H1 (cell line): ENCODE data around the gene CPT2. TPM values are rescaled to one million over a fixed set of nuclear protein-coding genes. Genes with fewer than 3 reads are reported as not detected.

ENCODE experiments used
- CTCF ChIA-PET: fragments of 300-600 bp; sonication (Branson Sonifier 250); formaldehyde crosslinking; loops from one replicate; lab custom pipeline; 2021; ENCODE audit not compliant: partially characterized antibody; lab: Charles Lee
- POLR2A ChIA-PET: fragments of 300-600 bp; sonication (Branson Sonifier 250); formaldehyde crosslinking; loops from one replicate; lab custom pipeline; 2021; ENCODE audit warnings: inconsistent platforms; ENCODE audit not compliant: partially characterized antibody; lab: Charles Lee
- DNase-seq, 2 experiments: peaks; one replicate each; pipeline versions ENCODE4 v3.0.0 to v3.0.0-alpha.2; 2010 to 2022; ENCODE audit warnings: low spot score in 2 of 2, low read depth in 1 of 2, mixed read lengths in 1 of 2
- FAIRE-seq: peaks from 2 replicates; lab custom pipeline; 2011; peaks lifted over from hg19 to GRCh38; lab: Jason Lieb, UNC
- H2AFZ ChIP-seq: 2 replicates; pipeline ENCODE4 v1.8.1; 2012; ENCODE audit warnings: low read length, inconsistent platforms
- H2AK5ac ChIP-seq: 2 replicates; pipeline ENCODE4 v1.6.1; 2013; ENCODE audit warnings: low read depth, low read length
- H2BK120ac ChIP-seq: replicated peaks from 2 replicates; pipeline ENCODE3; 2013; ENCODE audit warnings: low read depth, low read length, inconsistent platforms
- H2BK12ac ChIP-seq: 2 replicates; pipeline ENCODE4 v1.6.1; 2013; ENCODE audit warnings: low read depth, low read length
- H2BK15ac ChIP-seq: 2 replicates; pipeline ENCODE4 v1.6.1; 2013; ENCODE audit warnings: low read length
- H2BK20ac ChIP-seq: 2 replicates; pipeline ENCODE4 v1.6.1; 2013; ENCODE audit warnings: low read length
- H2BK5ac ChIP-seq: 2 replicates; pipeline ENCODE4 v1.6.1; 2013; ENCODE audit warnings: low read depth, low read length
- H3K14ac ChIP-seq: 2 replicates; pipeline ENCODE4 v1.6.1; 2013; ENCODE audit warnings: inconsistent platforms; ENCODE audit not compliant: insufficient read length
- H3K18ac ChIP-seq: 2 replicates; pipeline ENCODE4 v1.6.1; 2013; ENCODE audit warnings: low read length; ENCODE audit errors: extremely low read depth
- H3K23ac ChIP-seq: 2 replicates; pipeline ENCODE4 v1.6.1; 2013; ENCODE audit warnings: inconsistent platforms; ENCODE audit not compliant: insufficient read length
- H3K23me2 ChIP-seq: 2 replicates; pipeline ENCODE4 v1.6.1; 2013; ENCODE audit warnings: low read depth, low read length
- H3K27ac ChIP-seq: 2 replicates; pipeline ENCODE4 v1.6.1; 2011; ENCODE audit warnings: low read depth, low read length, inconsistent platforms
- H3K27me3 ChIP-seq, 4 experiments: replicated peaks in 1 of 4; 1 replicate in 1 of 4; 2 replicates in 3 of 4; pipeline versions ENCODE4 v1.6.1 to v1.8.1; 2011 to 2013; ENCODE audit warnings: low read length in 3 of 4, mild to moderate bottlenecking in 3 of 4, inconsistent platforms in 2 of 4, mixed read lengths in 2 of 4, moderate library complexity in 1 of 4; ENCODE audit not compliant: control insufficient read depth in 3 of 4, insufficient read depth in 3 of 4; ENCODE audit errors: extremely low read depth in 1 of 4
- H3K36me3 ChIP-seq, 4 experiments: 2 replicates each; pipeline versions ENCODE4 v1.6.1 to v1.8.1; 2011 to 2013; ENCODE audit warnings: mild to moderate bottlenecking in 4 of 4, low read length in 3 of 4, moderate library complexity in 2 of 4, control low read depth in 1 of 4, inconsistent platforms in 1 of 4; ENCODE audit not compliant: insufficient read depth in 4 of 4, control insufficient read depth in 2 of 4
- H3K4ac ChIP-seq: replicated peaks from 2 replicates; pipeline ENCODE3; 2013; ENCODE audit warnings: low read length, low read depth, mixed read lengths, inconsistent platforms; ENCODE audit not compliant: insufficient read length
- H3K4me1 ChIP-seq, 4 experiments: replicated peaks in 1 of 4; 1 replicate in 1 of 4; 2 replicates in 3 of 4; pipeline versions ENCODE4 v1.6.1 to v1.8.1; 2011 to 2013; ENCODE audit warnings: low read length in 3 of 4, inconsistent platforms in 2 of 4, mixed read lengths in 1 of 4; ENCODE audit not compliant: insufficient read depth in 4 of 4, control insufficient read depth in 3 of 4
- H3K4me2 ChIP-seq, 2 experiments: 2 replicates each; pipeline versions ENCODE4 v1.6.1 to v1.8.1; 2011 to 2013; ENCODE audit warnings: low read depth in 2 of 2, low read length in 2 of 2, control low read depth in 1 of 2, inconsistent platforms in 1 of 2, mild to moderate bottlenecking in 1 of 2; ENCODE audit not compliant: insufficient read depth in 1 of 2
- H3K4me3 ChIP-seq, 4 experiments: fragments of 200-600, 300-600 bp in 1 of 4; sonication (generic), shearing (Covaris generic), sonication (Bioruptor Twin) in 1 of 4; 2 replicates each; pipeline versions ENCODE4 v1.5.1 to v1.8.1; 2011 to 2016; ENCODE audit warnings: low read length in 4 of 4, low read depth in 3 of 4, control low read depth in 2 of 4, inconsistent platforms in 2 of 4, mild to moderate bottlenecking in 2 of 4, mixed read lengths in 1 of 4, moderate library complexity in 1 of 4; ENCODE audit not compliant: insufficient read depth in 2 of 4; ENCODE audit errors: extremely low read depth in 1 of 4
- H3K56ac ChIP-seq: replicated peaks from 2 replicates; pipeline ENCODE3; 2013; ENCODE audit warnings: low read depth, mild to moderate bottlenecking, mixed read lengths, low read length, inconsistent platforms; ENCODE audit not compliant: insufficient read length
- H3K79me1 ChIP-seq: 2 replicates; pipeline ENCODE4 v1.6.1; 2013; ENCODE audit warnings: low read depth, low read length, control low read depth
- H3K79me2 ChIP-seq, 2 experiments: 2 replicates each; pipeline versions ENCODE4 v1.6.1 to v1.8.1; 2012 to 2013; ENCODE audit warnings: low read length in 2 of 2, mild to moderate bottlenecking in 2 of 2, inconsistent platforms in 1 of 2; ENCODE audit not compliant: insufficient read depth in 2 of 2, control insufficient read depth in 1 of 2
- H3K9ac ChIP-seq, 4 experiments: replicated peaks in 1 of 4; 1 replicate in 1 of 4; 2 replicates in 3 of 4; pipeline versions ENCODE4 v1.6.1 to v1.8.1; 2011 to 2013; ENCODE audit warnings: low read depth in 3 of 4, low read length in 3 of 4, control low read depth in 2 of 4, mild to moderate bottlenecking in 2 of 4, moderate library complexity in 2 of 4, inconsistent platforms in 1 of 4; ENCODE audit errors: extremely low read depth in 1 of 4
- H3K9me3 ChIP-seq, 2 experiments: 2 replicates each; pipeline versions ENCODE4 v1.6.1 to v1.8.1; 2012 to 2013; ENCODE audit warnings: mild to moderate bottlenecking in 2 of 2, moderate library complexity in 2 of 2, control low read depth in 1 of 2, inconsistent platforms in 1 of 2, low read depth in 1 of 2, low read length in 1 of 2, mixed read lengths in 1 of 2; ENCODE audit not compliant: insufficient read depth in 2 of 2
- H4K20me1 ChIP-seq, 2 experiments: replicated peaks in 1 of 2; 2 replicates each; pipeline versions ENCODE3 to v1.8.1; 2011 to 2013; ENCODE audit warnings: inconsistent platforms in 2 of 2, low read length in 2 of 2, mild to moderate bottlenecking in 1 of 2; ENCODE audit not compliant: insufficient read depth in 2 of 2, control insufficient read depth in 1 of 2
- H4K5ac ChIP-seq: 2 replicates; pipeline ENCODE4 v1.6.1; 2013; ENCODE audit warnings: low read length, low read depth, mixed read lengths, inconsistent platforms; ENCODE audit not compliant: insufficient read length
- H4K8ac ChIP-seq: 2 replicates; pipeline ENCODE4 v1.8.0; 2013; ENCODE audit warnings: mild to moderate bottlenecking, moderate library complexity, low read length, inconsistent platforms; ENCODE audit not compliant: insufficient read depth; ENCODE audit errors: extremely low read depth
- H4K91ac ChIP-seq: replicated peaks from 2 replicates; pipeline ENCODE3; 2013; ENCODE audit warnings: low read length, mixed read lengths, inconsistent platforms; ENCODE audit not compliant: insufficient read length
- ATF3 ChIP-seq: IDR thresholded peaks from 2 replicates; pipeline ENCODE4 v1.6.1; 2011; ENCODE audit warnings: low read depth, mild to moderate bottlenecking, low read length; ENCODE audit not compliant: insufficient read depth
- CTCF ChIP-seq, 3 experiments: IDR thresholded peaks; 1 replicate in 2 of 3; 2 replicates in 1 of 3; pipeline versions ENCODE4 v1.5.1 to v1.6.1; 2011; ENCODE audit warnings: low read length in 3 of 3, mild to moderate bottlenecking in 3 of 3, inconsistent platforms in 2 of 3, low read depth in 1 of 3, moderate library complexity in 1 of 3; ENCODE audit not compliant: insufficient read depth in 1 of 3; ENCODE audit errors: control extremely low read depth in 1 of 3
- EP300 ChIP-seq, 2 experiments: IDR thresholded peaks; 1 replicate in 1 of 2; 2 replicates in 1 of 2; pipeline ENCODE4 v1.6.1; 2011 to 2012; ENCODE audit warnings: low read depth in 2 of 2, low read length in 2 of 2, mild to moderate bottlenecking in 2 of 2, borderline replicate concordance in 1 of 2, inconsistent platforms in 1 of 2, moderate library complexity in 1 of 2
- GABPA ChIP-seq: IDR thresholded peaks from 2 replicates; pipeline ENCODE4 v1.6.1; 2011; ENCODE audit warnings: mild to moderate bottlenecking, low read length, moderate library complexity, borderline replicate concordance; ENCODE audit not compliant: insufficient read depth
- KDM5A ChIP-seq: fragments of 200-600 bp; IDR thresholded peaks from 2 replicates; pipeline ENCODE4 v1.7.1; 2012; ENCODE audit warnings: mild to moderate bottlenecking, low read length, inconsistent platforms, mixed read lengths
- RBBP5 ChIP-seq: IDR thresholded peaks from 2 replicates; pipeline ENCODE4 v1.7.1; 2012; ENCODE audit warnings: low read depth, mild to moderate bottlenecking, inconsistent platforms, low read length, moderate library complexity, borderline replicate concordance
- SIRT6 ChIP-seq: IDR thresholded peaks from one replicate; pipeline ENCODE4 v1.7.1; 2012; ENCODE audit warnings: low read length, inconsistent platforms
- TAF1 ChIP-seq: IDR thresholded peaks from 2 replicates; pipeline ENCODE4 v1.6.1; 2011; ENCODE audit warnings: mild to moderate bottlenecking, low read depth, low read length
- USF2 ChIP-seq: IDR thresholded peaks from 2 replicates; pipeline ENCODE4 v1.6.1; 2011; ENCODE audit warnings: low read length, improper control_type of control experiment
- WGBS, 2 experiments: shearing (Covaris generic) in 1 of 2; methylation state at CpG; one replicate each; pipeline versions ENCODE4 v1.1.6 to v1.1.7; 2013 to 2015; ENCODE audit warnings: low lambda C conversion rate in 2 of 2, mixed read lengths in 2 of 2, inconsistent platforms in 1 of 2, low coverage in 1 of 2, missing lambda C conversion rate in 1 of 2; ENCODE audit not compliant: insufficient replicate concordance in 2 of 2, insufficient coverage in 1 of 2, insufficient read length in 1 of 2; ENCODE audit errors: extremely low coverage in 1 of 2, missing lambda C conversion rate in 1 of 2; 5-methylcytosine and 5-hydroxymethylcytosine counted together
- polyA plus RNA-seq, 7 experiments: library from polyadenylated mRNA; depleted of rRNA in 3 of 7; stranded (reverse) in 5 of 7; unstranded in 2 of 7; fragments of >200 nt in 5 of 7; fragments of 200-250 nt in 2 of 7; gene quantifications; 1 replicate in 5 of 7; 2 replicates in 1 of 7; 4 replicates in 1 of 7; pipeline versions ENCODE4 v1.2.1 to v1.2.3, GENCODE V29; 2011 to 2013; ENCODE audit warnings: missing spikeins in 2 of 7, mixed read lengths in 2 of 7
- total RNA-seq: library from RNA; stranded (reverse); fragmentation: NEBNext Ultra II Directional; extraction: Animal tissue kit (Norgen Biotek cat#: 25700); gene quantifications from 2 replicates; pipeline ENCODE4 v1.2.1, GENCODE V29; 2021

CPT2 gene
- total and polyA plus RNA-seq, 2 of the 8 experiments (the other 6 are each of a cell fraction or from before 2014, with no cell fraction given): 23.9 to 25.5 TPM

GRCh38 chr1:53210954-53211353 lies 14.3 kb downstream of the CPT2 start:
- Histone ChIP-seq H3K9me3 (peaks cover 8 to 10% of the 10 kb centered on the region in 2 experiments), H3K79me1 (peaks cover 2% of the 10 kb centered on the region; the same call in 1 of the 2 replicates), H3K56ac (no peak overlapping the region), H3K27me3 (no peaks in the 10 kb centered on the region), H3K9ac (no peak overlapping the region), H4K8ac (no peak overlapping the region), H2BK120ac (no peak overlapping the region), H3K4me3 (no peak overlapping the region), H3K23me2 (no peaks in the 10 kb centered on the region), H2BK20ac (no peak overlapping the region), H2AFZ (no peak overlapping the region), H2AK5ac (no peak overlapping the region), H3K18ac (no peak overlapping the region), H3K23ac (no peak overlapping the region), H4K91ac (no peak overlapping the region), H3K4me2 (no peak overlapping the region), H3K14ac (no peak overlapping the region), H3K27ac (no peak overlapping the region), H3K4ac (no peak overlapping the region), H4K20me1 (peaks cover 0 to 5% of the 10 kb centered on the region in 2 experiments), H2BK15ac (no peak overlapping the region), H2BK12ac (no peak overlapping the region), H3K36me3 (peaks cover 10 to 75% (median 41%) of the 10 kb centered on the region in 4 experiments), H3K4me1 (no peaks in the 10 kb centered on the region), H2BK5ac (no peak overlapping the region), H3K79me2 (no peaks in the 10 kb centered on the region), H4K5ac (no peak overlapping the region)
- WGBS, 2 experiments: 95% methylated on average over 11 of the region's 11 CpGs; no CpG with 5 or more reads in 1 of the 2 experiments
- ChIA-PET POLR2A (interaction anchor here (1.0 to 1.6 kb wide), 2 partner anchors 9 to 12 kb away, joined by 4 to 5 read pairs; no protein-coding TSS in a partner anchor), CTCF (interaction anchor here (1.0 kb wide), 1 partner anchor 8 kb away, joined by 3 read pairs; no protein-coding TSS in a partner anchor)
- TF ChIP-seq SIRT6 (no peak), KDM5A (no peak), EP300 (IDR thresholded peaks at IDR 0.05; ENCODE audit: borderline replicate concordance in 1 of 2, low read depth in 2 of 2, low read length in 2 of 2) (no peak), RBBP5 (no peak), GABPA (no peak), CTCF (IDR thresholded peaks at IDR 0.05; ENCODE audit: control extremely low read depth in 1 of 3, insufficient read depth in 1 of 3, low read depth in 1 of 3, low read length in 3 of 3) (no peak), ATF3 (no peak), TAF1 (no peak), USF2 (no peak)
- no peak for DNase-seq
- no peak for FAIRE-seq
